ENCODE data around the gene FABP7. TPM values are rescaled to one million over a fixed set of nuclear protein-coding genes. Genes with fewer than 3 reads are reported as not detected.

FABP7 gene
- polyA plus RNA-seq, 2 of the 4 experiments (the other 2 are of a cell fraction): not detected

DNA sequence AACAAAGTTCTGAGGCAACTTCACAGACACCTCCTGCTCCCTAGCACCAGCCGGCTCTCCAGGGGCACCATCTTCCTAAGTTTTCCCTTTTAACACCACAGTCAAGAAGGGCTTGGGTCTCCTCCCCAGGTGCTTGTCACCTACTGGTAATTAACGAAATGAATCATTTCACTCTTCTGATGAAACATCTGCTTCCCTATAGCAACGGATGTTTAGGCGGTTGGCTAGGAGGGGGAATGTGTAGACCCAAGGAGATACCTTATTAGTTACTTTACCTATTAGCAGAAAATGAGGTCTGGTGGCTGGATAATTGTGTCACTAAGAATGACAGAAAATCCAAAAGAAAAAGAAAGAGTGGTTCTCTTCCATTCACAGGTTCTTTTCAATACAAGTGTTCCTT lies 46.3 kb upstream of the FABP7 start:
- no peaks in the 10 kb centered on the region for H3K9me3 ChIP-seq
- H3K4me2 ChIP-seq: no peak overlapping the region
- no peak overlapping the region for H3K27ac ChIP-seq
- no peak for TF ChIP-seq HOXB13 (CRISPR knock-in tag; IDR thresholded peaks at IDR 0.05; ENCODE audit: low read depth)
- no peak for TF ChIP-seq TFCP2L1 (CRISPR knock-in tag; IDR thresholded peaks at IDR 0.05)
- no peak for TF ChIP-seq RARB (CRISPR knock-in tag; IDR thresholded peaks at IDR 0.05)
- TF ChIP-seq RCOR1 (IDR thresholded peaks at IDR 0.05; ENCODE audit: low read depth, low read length): no peak
- TF ChIP-seq BCL3 (IDR thresholded peaks at IDR 0.05): no peak
- TF ChIP-seq, protein P1, sequence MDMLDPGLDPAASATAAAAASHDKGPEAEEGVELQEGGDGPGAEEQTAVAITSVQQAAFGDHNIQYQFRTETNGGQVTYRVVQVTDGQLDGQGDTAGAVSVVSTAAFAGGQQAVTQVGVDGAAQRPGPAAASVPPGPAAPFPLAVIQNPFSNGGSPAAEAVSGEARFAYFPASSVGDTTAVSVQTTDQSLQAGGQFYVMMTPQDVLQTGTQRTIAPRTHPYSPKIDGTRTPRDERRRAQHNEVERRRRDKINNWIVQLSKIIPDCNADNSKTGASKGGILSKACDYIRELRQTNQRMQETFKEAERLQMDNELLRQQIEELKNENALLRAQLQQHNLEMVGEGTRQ (IDR thresholded peaks at IDR 0.05): no peak
- ATAC-seq: no peak
- FAIRE-seq: no peak
- ChIA-PET POLR2A (no interaction called here), CTCF (interaction anchor here (0.6 to 8.5 kb wide), 6 partner anchors 11 to 106 kb away, joined by 3 to 76 read pairs (median 4); partner anchors contain the start of gene SMPDL3A)
- no peaks in the 10 kb centered on the region for H3K4me1 ChIP-seq
- no peak for DNase-seq (ENCODE audit: low read depth in 1 of 2, low spot score in 1 of 2)
- 43% methylated on average over 4 of the region's 4 CpGs for WGBS (ENCODE audit: missing lambda C conversion rate)
- no peak overlapping the region for H3K4me3 ChIP-seq

GRCh38 chr6:122734529-122735395 lies 44.8 kb upstream of the FABP7 start:
- TF ChIP-seq, protein P2, sequence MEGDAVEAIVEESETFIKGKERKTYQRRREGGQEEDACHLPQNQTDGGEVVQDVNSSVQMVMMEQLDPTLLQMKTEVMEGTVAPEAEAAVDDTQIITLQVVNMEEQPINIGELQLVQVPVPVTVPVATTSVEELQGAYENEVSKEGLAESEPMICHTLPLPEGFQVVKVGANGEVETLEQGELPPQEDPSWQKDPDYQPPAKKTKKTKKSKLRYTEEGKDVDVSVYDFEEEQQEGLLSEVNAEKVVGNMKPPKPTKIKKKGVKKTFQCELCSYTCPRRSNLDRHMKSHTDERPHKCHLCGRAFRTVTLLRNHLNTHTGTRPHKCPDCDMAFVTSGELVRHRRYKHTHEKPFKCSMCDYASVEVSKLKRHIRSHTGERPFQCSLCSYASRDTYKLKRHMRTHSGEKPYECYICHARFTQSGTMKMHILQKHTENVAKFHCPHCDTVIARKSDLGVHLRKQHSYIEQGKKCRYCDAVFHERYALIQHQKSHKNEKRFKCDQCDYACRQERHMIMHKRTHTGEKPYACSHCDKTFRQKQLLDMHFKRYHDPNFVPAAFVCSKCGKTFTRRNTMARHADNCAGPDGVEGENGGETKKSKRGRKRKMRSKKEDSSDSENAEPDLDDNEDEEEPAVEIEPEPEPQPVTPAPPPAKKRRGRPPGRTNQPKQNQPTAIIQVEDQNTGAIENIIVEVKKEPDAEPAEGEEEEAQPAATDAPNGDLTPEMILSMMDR (IDR thresholded peaks at IDR 0.05): no peak
- no peak for TF ChIP-seq NR3C1 (IDR thresholded peaks at IDR 0.05)
- TF ChIP-seq NFE2L2 (conservative IDR thresholded peaks at IDR 0.05; ENCODE audit: low read length): no peak
- no peak for TF ChIP-seq PBX3 (IDR thresholded peaks at IDR 0.05)
- no peak for FAIRE-seq
- Histone ChIP-seq H3K27ac (no peak overlapping the region), H3K4me1 (no peaks in the 10 kb centered on the region), H3K9me3 (no peaks in the 10 kb centered on the region), H3K4me2 (no peak overlapping the region), H3K4me3 (no peak overlapping the region)
- ChIA-PET CTCF (interaction anchor here (8.5 kb wide), 1 partner anchor 104 kb away, joined by 76 read pairs; no protein-coding TSS in a partner anchor), POLR2A (no interaction called here)
- DNase-seq (ENCODE audit: low read depth in 1 of 2, low spot score in 1 of 2): no peak
- WGBS (ENCODE audit: missing lambda C conversion rate): 38% methylated on average over 10 of the region's 10 CpGs
- no peak for ATAC-seq

DNA sequence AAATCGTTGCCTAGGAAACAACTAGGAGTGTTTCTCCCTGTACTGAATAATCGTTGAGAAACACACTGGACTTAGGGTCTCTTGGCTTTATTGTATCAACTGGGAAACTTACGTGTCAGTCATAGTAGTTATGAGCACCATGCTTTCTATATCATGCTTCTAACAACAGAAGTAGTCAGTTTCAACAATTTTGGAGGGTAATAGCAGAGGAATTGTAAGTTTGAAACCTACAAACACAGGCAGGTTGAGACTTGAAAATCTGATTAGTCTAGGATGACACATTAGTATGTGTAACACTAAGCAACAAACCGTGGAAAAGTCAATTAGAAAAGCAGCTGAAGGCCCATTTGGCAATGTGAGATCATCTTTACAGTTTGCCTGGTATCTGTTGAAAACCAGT lies 43.9 kb upstream of the FABP7 start:
- CTCF ChIA-PET: interaction anchor here (0.6 to 8.5 kb wide), 2 partner anchors 9 to 103 kb away, joined by 4 to 76 read pairs; no protein-coding TSS in a partner anchor
- TF ChIP-seq CBX8 (IDR thresholded peaks at IDR 0.05) (no peak), EHF (CRISPR knock-in tag; IDR thresholded peaks at IDR 0.05) (no peak), JUN (IDR thresholded peaks at IDR 0.05) (no peak), EP300 (IDR thresholded peaks at IDR 0.05) (no peak), ZC3H11A (IDR thresholded peaks at IDR 0.05) (no peak)
- Histone ChIP-seq H3K4me3 (no peak overlapping the region), H3K9me3 (no peaks in the 10 kb centered on the region), H3K4me2 (no peak overlapping the region), H3K27ac (no peak overlapping the region), H3K4me1 (no peaks in the 10 kb centered on the region)
- FAIRE-seq: no peak
- DNase-seq (ENCODE audit: low read depth in 1 of 2, low spot score in 1 of 2): no peak
- POLR2A ChIA-PET: no interaction called here
- no peak for ATAC-seq
- WGBS (ENCODE audit: missing lambda C conversion rate): 27% methylated on average over 4 of the region's 4 CpGs

Measured in A549 (cell line).